Heart left ventricle (tissue), 16 donors: ENCODE results near the gene KIFC1. TPM values are rescaled to one million over a fixed set of nuclear protein-coding genes. Genes with fewer than 3 reads are reported as not detected.
"Not testable (repeated sequence)": the region's sequence is repeated elsewhere in the genome, so short reads cannot be mapped to it uniquely, and the experiment has no call there.

ENCODE experiments used
- ATAC-seq, 4 donors: fragments of 200-7000 bp; cut with Tn5 transposase; one replicate each; pipeline ENCODE4 v1.9.1; 2020 to 2022; ENCODE audit warnings: moderate library complexity in 4 of 4, mild to moderate bottlenecking in 3 of 4, moderate number of reproducible peaks in 1 of 4
- DNase-seq, 5 donors: peaks; one replicate each; pipeline ENCODE4 v3.0.0-alpha.2; 2020
- H3K27ac ChIP-seq, 12 donors: fragments of 200-600 bp; sonication (generic) in 4 of 12; one replicate each; pipeline versions ENCODE4 v1.5.0 to v1.8.0; 2016 to 2022; ENCODE audit warnings: mild to moderate bottlenecking in 2 of 12
- H3K27me3 ChIP-seq, 9 donors: fragments of 200-600 bp; sonication (generic) in 2 of 9; one replicate each; pipeline versions ENCODE4 v1.5.1 to v1.8.0; 2016 to 2022; ENCODE audit warnings: mild to moderate bottlenecking in 3 of 9
- H3K36me3 ChIP-seq, 9 donors: fragments of 200-600 bp; sonication (generic) in 2 of 9; one replicate each; pipeline versions ENCODE4 v1.5.0 to v1.8.0; 2018 to 2022; ENCODE audit warnings: mild to moderate bottlenecking in 2 of 9
- H3K4me1 ChIP-seq, 12 donors: fragments of 200-600 bp; sonication (generic) in 4 of 12; one replicate each; pipeline versions ENCODE4 v1.5.0 to v1.8.0; 2016 to 2022; ENCODE audit warnings: mild to moderate bottlenecking in 3 of 12
- H3K4me3 ChIP-seq, 12 donors: fragments of 200-600 bp; sonication (generic) in 4 of 12; one replicate each; pipeline versions ENCODE4 v1.5.0 to v1.8.0; 2017 to 2022; ENCODE audit warnings: mild to moderate bottlenecking in 9 of 12, moderate library complexity in 4 of 12
- H3K9me3 ChIP-seq, 12 donors: fragments of 200-600 bp; sonication (generic) in 4 of 12; one replicate each; pipeline versions ENCODE4 v1.5.0 to v1.8.0; 2016 to 2022; ENCODE audit warnings: mild to moderate bottlenecking in 1 of 12
- POLR2A ChIP-seq, 2 donors: fragments of 450-650 bp; IDR thresholded peaks; one replicate each; pipeline ENCODE4 v1.6.1; 2017; ENCODE audit warnings: antibody characterized with exemption in 2 of 2, mild to moderate bottlenecking in 2 of 2, moderate library complexity in 2 of 2
- whole genome bisulfite sequencing, 4 donors: extraction: QIAGEN DNeasy Blood & Tissue Kit in 2 of 4; methylation state at CpG; one replicate each; pipeline versions ENCODE4 v1.1.5 to v1.1.7; 2013 to 2018; 5-methylcytosine and 5-hydroxymethylcytosine counted together
- intact Hi-C, 10 donors: fragments of 100-400 bp; cut with DNase I; formaldehyde crosslinking; loops; one replicate each; pipeline versions ENCODE4 v1.11.1 to v1.14.2; 2022
- polyA plus RNA-seq, 2 donors: library from polyadenylated mRNA; stranded (reverse); fragments of 200-250 nt; gene quantifications; one replicate each; pipeline ENCODE4 v1.2.3, GENCODE V29; 2013
- total RNA-seq, 9 donors: library from RNA; depleted of rRNA in 2 of 9; stranded (reverse); fragments of >200 nt in 2 of 9; fragmentation: NEBNext Ultra II Directional in 3 of 9; extraction: Animal tissue kit (Norgen Biotek cat#: 25700) in 3 of 9; gene quantifications; one replicate each; pipeline versions ENCODE4 v1.1.0 to v1.2.4, GENCODE V29; 2016 to 2023
- TF ChIP-seq, protein P1 (sequence below), 12 donors: fragments of 200-600 bp; sonication (generic) in 4 of 12; IDR thresholded peaks; one replicate each; pipeline versions ENCODE4 v1.5.0 to v1.8.0; 2018 to 2022; ENCODE audit warnings: antibody characterized with exemption in 12 of 12, mild to moderate bottlenecking in 5 of 12
- donor health status: ischemic (EF 13 %, LVEDD 7.1; RV severe dilation, severe dysfunction).
- donor health status: healthy with polysubstance abuse.
- donor health status: DM: no; HTN: yes; CAD: no.
- donor health status: DM: no; HTN: no; CAD: no.
- donor health status: ischemic (EF 25% LVEDD 6.9; RV normal size, moderate dysfunction).
- donor health status: ischemic (EF 25% LVEDD 5.7; RV mildly dilated, moderate dysfunction).
- donor health status: healthy.
- donor health status: DM: yes; HTN: yes; CAD: no.
- donor health status: ischemic (EF 35%, LVEDD 5.7; RV mildly dilated, moderate dysfunction).
- donor health status: nonischemic (EF 11% LVEDD 7.7; RV severe dilation, severe dysfunction).
- donor health status: DM: yes; HTN: yes; CAD: no.
- donor health status: PGD.
- donor health status: ischemic (EF 29% LVEDD 5.4; RV normal size, mild dysfunction).
- donor health status: nonischemic (EF 23%, LVEDD 6.1; RV moderate dilation, normal function).

Gene KIFC1
- total and polyA plus RNA-seq, 11 donors = 0.04 to 7.0 (median 0.69) TPM; not detected in 3

DNA sequence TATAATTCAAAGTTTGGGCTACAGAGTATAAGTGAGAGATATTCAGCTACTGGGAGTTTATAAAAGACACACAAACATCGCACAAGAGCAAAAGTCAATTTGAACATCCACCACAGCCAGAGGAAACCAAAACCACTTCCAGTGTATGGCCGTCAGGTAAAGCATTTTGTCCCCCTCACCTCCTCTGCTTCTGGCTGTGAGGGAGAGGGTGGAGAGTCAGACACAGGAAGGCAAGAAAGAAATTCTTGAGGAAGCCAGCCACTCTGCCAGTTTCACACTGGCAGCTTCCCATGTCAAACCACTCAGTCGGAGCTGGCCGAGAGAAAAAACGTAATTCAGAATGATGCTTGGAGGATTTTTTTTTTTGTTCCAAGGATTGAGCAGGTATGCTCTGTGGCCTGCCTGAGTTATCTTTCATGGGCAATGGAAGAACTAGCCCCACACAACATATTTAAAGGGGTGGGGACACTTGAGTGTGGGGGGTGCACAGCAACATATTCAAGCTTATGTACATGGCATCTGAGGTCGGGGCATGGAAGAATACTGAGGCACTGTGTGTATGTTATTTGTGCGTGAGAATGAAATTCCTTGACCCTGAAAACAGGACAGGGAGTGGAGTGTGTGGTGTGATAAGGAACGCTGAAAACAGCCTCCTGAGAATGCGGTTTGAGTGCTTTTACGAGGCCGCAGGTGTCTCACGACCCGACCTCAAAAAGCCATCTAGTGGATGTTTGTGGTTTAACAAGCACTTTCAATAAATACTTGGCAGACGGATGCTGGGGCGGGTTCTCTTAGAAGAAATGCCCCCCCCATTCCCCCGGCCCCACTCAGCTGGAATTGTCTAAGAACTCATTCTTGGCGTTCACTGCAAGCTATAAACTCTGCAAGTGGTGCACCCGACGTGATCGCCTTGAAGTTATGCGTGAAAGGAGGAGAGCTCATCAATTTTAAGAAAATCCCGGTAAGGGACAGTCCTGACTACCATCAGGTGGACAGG, 46.6 kb upstream of the KIFC1 start:
- TF ChIP-seq POLR2A (IDR thresholded peaks at IDR 0.05) = no peak
- TF ChIP-seq, protein P1, sequence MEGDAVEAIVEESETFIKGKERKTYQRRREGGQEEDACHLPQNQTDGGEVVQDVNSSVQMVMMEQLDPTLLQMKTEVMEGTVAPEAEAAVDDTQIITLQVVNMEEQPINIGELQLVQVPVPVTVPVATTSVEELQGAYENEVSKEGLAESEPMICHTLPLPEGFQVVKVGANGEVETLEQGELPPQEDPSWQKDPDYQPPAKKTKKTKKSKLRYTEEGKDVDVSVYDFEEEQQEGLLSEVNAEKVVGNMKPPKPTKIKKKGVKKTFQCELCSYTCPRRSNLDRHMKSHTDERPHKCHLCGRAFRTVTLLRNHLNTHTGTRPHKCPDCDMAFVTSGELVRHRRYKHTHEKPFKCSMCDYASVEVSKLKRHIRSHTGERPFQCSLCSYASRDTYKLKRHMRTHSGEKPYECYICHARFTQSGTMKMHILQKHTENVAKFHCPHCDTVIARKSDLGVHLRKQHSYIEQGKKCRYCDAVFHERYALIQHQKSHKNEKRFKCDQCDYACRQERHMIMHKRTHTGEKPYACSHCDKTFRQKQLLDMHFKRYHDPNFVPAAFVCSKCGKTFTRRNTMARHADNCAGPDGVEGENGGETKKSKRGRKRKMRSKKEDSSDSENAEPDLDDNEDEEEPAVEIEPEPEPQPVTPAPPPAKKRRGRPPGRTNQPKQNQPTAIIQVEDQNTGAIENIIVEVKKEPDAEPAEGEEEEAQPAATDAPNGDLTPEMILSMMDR (IDR thresholded peaks at IDR 0.05) = peak; percentile 42 to 69 (median 60)
- H3K4me3 ChIP-seq = peak overlapping the region in 3 of 12 donors; percentile 4 to 18 (median 6)
- intact Hi-C loops = no loop called here
- ATAC-seq (peak in 3 of 4 donors; percentile 49 to 51 (median 49)), DNase-seq (peak in 3 of 5 donors; percentile 57 to 75 (median 66))
- no peaks in the 10 kb centered on the region for H3K9me3 ChIP-seq
- no peaks in the 10 kb centered on the region for H3K27me3 ChIP-seq
- H3K27ac ChIP-seq = peak overlapping the region in 1 of 12 donors; percentile 66
- peaks cover 0 to 10% (median 2%) of the 10 kb centered on the region in 12 donors for H3K4me1 ChIP-seq
- no peaks in the 10 kb centered on the region for H3K36me3 ChIP-seq
- WGBS, 4 donors = 22 to 29% (median 25%) methylated on average over 20 to 22 of the region's 22 CpGs

DNA sequence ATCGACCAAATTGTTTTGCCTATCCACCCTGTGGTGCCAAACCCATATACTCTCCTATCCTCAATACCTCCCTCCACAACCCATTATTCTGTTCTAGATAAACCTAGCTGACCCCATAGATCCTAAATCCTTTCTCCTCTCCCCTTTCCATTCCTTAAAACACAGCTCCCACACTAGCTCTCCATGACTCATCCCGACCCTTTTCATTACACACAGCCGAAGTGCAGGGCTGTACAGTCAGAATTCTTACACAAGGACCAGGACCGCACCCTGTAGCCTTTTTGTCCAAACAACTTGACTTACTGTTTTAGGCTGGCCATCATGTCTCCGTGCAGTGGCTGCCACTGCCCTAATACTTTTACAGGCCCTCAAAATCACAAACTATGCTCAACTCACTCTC, 44.7 kb upstream of the KIFC1 start:
- 84 to 94% (median 91%) methylated on average over 5 of the region's 5 CpGs for WGBS, 4 donors
- H3K27me3 ChIP-seq, ATAC-seq, H3K4me3 ChIP-seq, H3K9me3 ChIP-seq, H3K36me3 ChIP-seq, DNase-seq, intact Hi-C loops, H3K27ac ChIP-seq: not testable (repeated sequence)
- H3K4me1 ChIP-seq = peaks cover 0 to 10% (median 2%) of the 10 kb centered on the region in 12 donors

DNA sequence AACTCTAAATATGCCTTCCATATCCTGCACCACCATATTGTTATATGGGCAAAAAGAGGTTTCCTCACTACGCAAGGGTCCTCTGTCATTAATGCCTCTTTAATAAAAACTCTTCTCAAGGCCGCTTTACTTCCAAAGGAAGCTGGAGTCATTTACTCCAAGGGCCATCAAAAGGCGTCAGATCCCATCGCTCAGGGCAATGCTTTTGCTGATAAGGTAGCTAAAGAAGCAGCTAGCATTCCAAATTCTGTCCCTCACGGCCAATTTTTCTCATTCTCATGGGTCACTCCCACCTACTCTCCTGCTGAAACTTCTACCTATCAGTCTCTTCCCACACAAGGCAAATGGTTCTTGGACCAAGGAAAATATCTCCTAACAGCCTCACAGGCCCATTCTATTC, 43.8 kb upstream of the KIFC1 start:
- H3K4me3 ChIP-seq = no peak overlapping the region
- H3K27me3 ChIP-seq = no peaks in the 10 kb centered on the region
- H3K36me3 ChIP-seq = no peaks in the 10 kb centered on the region
- ATAC-seq (no peak), DNase-seq (no peak)
- no peak for TF ChIP-seq POLR2A (IDR thresholded peaks at IDR 0.05)
- TF ChIP-seq, protein P1 (IDR thresholded peaks at IDR 0.05) = no peak
- H3K9me3 ChIP-seq = no peaks in the 10 kb centered on the region
- 80 to 90% (median 86%) methylated on average over 5 of the region's 5 CpGs for WGBS, 4 donors
- no peak overlapping the region for H3K27ac ChIP-seq
- H3K4me1 ChIP-seq = peaks cover 0 to 10% (median 2%) of the 10 kb centered on the region in 12 donors
- intact Hi-C loops = no loop called here

DNA sequence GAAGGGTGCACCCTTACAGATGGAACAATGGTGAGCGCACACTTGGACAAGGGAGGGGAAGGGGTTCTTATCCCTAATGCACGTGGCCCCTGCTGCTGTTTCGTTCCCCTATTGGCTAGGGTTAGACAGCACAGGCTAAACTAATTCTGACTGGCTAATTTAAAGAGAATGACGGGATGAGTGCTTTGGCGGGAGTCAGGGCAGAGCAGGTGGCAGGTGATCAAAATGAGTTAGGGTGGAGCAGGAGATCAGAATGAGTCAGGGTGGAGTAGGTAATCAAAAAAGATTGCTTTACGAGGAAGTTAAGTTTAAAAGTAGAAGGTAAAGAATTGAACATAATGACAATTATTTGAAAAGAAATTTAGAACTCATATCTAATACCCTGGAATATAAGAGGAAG, 35.8 kb upstream of the KIFC1 start:
- H3K27me3 ChIP-seq, H3K27ac ChIP-seq, ATAC-seq, H3K36me3 ChIP-seq, H3K4me1 ChIP-seq, H3K4me3 ChIP-seq, DNase-seq, H3K9me3 ChIP-seq, intact Hi-C loops: not testable (repeated sequence)
- WGBS, 4 donors = 85 to 89% (median 87%) methylated on average over 6 of the region's 6 CpGs

DNA sequence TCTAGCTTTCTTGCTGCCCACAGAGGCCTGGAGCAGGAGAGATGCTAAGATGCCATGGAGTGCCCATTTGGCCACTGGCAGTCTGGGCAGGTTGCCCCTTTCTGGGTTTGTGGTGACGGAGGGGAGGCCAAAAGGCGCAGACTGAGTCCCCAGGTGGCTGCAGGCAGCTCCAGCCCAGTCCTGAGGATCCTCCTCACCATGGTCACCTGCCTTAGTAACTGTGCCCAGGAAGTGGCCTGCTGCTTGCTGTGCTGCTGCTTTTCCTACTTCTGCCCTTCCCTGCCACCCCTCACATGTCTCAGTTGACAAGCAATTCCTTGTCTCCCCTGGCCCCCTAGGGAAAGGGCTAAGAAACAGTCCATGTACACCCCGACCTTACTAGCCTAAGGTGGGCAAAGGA, 35.3 kb upstream of the KIFC1 start:
- no peak for DNase-seq
- no peaks in the 10 kb centered on the region for H3K9me3 ChIP-seq
- no peak overlapping the region for H3K27ac ChIP-seq
- intact Hi-C loops = no loop called here
- TF ChIP-seq, protein P1 (IDR thresholded peaks at IDR 0.05) = no peak
- no peak for TF ChIP-seq POLR2A (IDR thresholded peaks at IDR 0.05)
- H3K27me3 ChIP-seq = peaks cover 0 to 6% (median 0%) of the 10 kb centered on the region in 9 donors
- no peak overlapping the region for H3K4me3 ChIP-seq
- H3K4me1 ChIP-seq = no peaks in the 10 kb centered on the region
- 60 to 88% (median 71%) methylated on average over 3 of the region's 3 CpGs for WGBS, 4 donors
- H3K36me3 ChIP-seq = no peaks in the 10 kb centered on the region
- no peak for ATAC-seq

DNA sequence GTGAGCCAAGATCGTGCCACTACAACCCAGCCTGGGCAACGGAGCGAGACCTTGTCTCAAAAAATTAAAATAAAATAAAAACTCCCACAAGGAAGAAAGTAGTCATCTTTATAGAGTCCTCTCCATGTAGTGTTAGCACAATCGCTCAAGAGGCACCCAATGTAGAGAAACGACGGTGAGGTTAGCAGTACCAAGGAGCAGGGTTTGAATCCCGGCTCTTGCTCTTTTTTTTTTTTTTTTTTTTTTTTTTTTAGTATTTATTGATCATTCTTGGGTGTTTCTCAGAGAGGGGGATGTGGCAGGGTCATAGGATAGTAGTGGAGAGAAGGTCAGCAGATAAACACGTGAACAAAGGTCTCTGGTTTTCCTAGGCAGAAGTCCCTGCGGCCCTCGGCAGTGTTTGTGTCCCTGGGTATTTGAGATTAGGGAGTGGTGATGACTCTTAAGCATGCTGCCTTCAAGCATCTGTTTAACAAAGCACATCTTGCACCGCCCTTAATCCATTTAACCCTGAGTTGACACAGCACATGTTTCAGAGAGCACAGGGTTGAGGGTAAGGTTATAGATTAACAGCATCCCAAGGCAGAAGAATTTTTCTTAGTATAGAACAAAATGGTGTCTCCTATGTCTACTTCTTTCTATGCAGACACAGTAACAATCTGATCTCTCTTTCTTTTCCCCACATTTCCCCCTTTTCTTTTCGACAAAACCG, 34.3 kb upstream of the KIFC1 start:
- H3K27ac ChIP-seq, H3K4me1 ChIP-seq, DNase-seq, H3K4me3 ChIP-seq, intact Hi-C loops, ATAC-seq, H3K27me3 ChIP-seq, H3K36me3 ChIP-seq, H3K9me3 ChIP-seq: not testable (repeated sequence)
- WGBS, 4 donors = 62 to 70% (median 64%) methylated on average over 13 of the region's 13 CpGs
